Karpas-422 (cell line): Measurements from ENCODE around the gene PCDH9. TPM values are rescaled to one million over a fixed set of nuclear protein-coding genes. Genes with fewer than 3 reads are reported as not detected.

Experiments used
- DNase-seq: peaks from one replicate; pipeline ENCODE4 v3.0.0-alpha.2; 2015
- H2AFZ ChIP-seq: fragments of 200-600 bp; sonication (generic); 2 replicates; pipeline ENCODE4 v1.6.1; 2014; ENCODE audit warnings: antibody characterized with exemption, low read length, mixed read lengths
- H3K27ac ChIP-seq: fragments of 200-600 bp; sonication (generic); 2 replicates; pipeline ENCODE4 v1.5.1; 2014; ENCODE audit warnings: mild to moderate bottlenecking, low read length, moderate library complexity
- H3K27me3 ChIP-seq: fragments of 200-600 bp; sonication (generic); 2 replicates; pipeline ENCODE4 v1.6.1; 2014; ENCODE audit warnings: low read length, mixed read lengths
- H3K36me3 ChIP-seq: fragments of 200-600 bp; sonication (generic); 2 replicates; pipeline ENCODE4 v1.6.1; 2014; ENCODE audit warnings: low read length, mixed read lengths; ENCODE audit not compliant: insufficient read depth
- H3K4me1 ChIP-seq: fragments of 200-600 bp; sonication (generic); 2 replicates; pipeline ENCODE4 v1.6.1; 2014; ENCODE audit warnings: mild to moderate bottlenecking, low read length, mixed read lengths
- H3K4me2 ChIP-seq: fragments of 200-600 bp; sonication (generic); 2 replicates; pipeline ENCODE4 v1.6.1; 2014; ENCODE audit warnings: low read length, low read depth, mild to moderate bottlenecking; ENCODE audit not compliant: poor library complexity, severe bottlenecking
- H3K4me3 ChIP-seq: fragments of 200-600 bp; sonication (generic); 2 replicates; pipeline ENCODE4 v1.5.1; 2014; ENCODE audit warnings: mild to moderate bottlenecking, antibody characterized with exemption, low read length, mixed read lengths
- H3K79me2 ChIP-seq: fragments of 200-600 bp; sonication (generic); 2 replicates; pipeline ENCODE4 v1.6.1; 2014; ENCODE audit warnings: mild to moderate bottlenecking, low read length, mixed read lengths
- H3K9ac ChIP-seq: fragments of 200-600 bp; sonication (generic); 2 replicates; pipeline ENCODE4 v1.6.0; 2014; ENCODE audit warnings: low read length
- H3K9me2 ChIP-seq: fragments of 200-600 bp; sonication (generic), shearing (Covaris generic); replicated peaks from 2 replicates; pipeline ENCODE4 v1.6.0; 2014; ENCODE audit warnings: mild to moderate bottlenecking, low read length, moderate library complexity; ENCODE audit not compliant: insufficient read depth
- H3K9me3 ChIP-seq: fragments of 300-700, 200-600 bp; sonication (generic); 2 replicates; pipeline ENCODE4 v1.6.1; 2014; ENCODE audit warnings: low read length, mixed read lengths
- H4K20me1 ChIP-seq: fragments of 200-600 bp; sonication (generic); 2 replicates; pipeline ENCODE4 v1.6.1; 2014; ENCODE audit warnings: mild to moderate bottlenecking, antibody characterized with exemption, low read length, low read depth; ENCODE audit not compliant: insufficient read depth
- total RNA-seq: library from RNA; depleted of rRNA; stranded (reverse); fragments of >200 nt; shearing (Covaris generic); gene quantifications from 2 replicates; pipeline ENCODE4 v1.2.3, GENCODE V29; 2014; ENCODE audit warnings: low replicate concordance

Gene PCDH9
- total RNA-seq, 1 experiment from 2014 or later: 5.8 TPM

- H4K20me1 ChIP-seq: no peaks in the 10 kb centered on the region
- no peak overlapping the region for H3K9ac ChIP-seq
- no peaks in the 10 kb centered on the region for H3K9me2 ChIP-seq
- no peaks in the 10 kb centered on the region for H3K36me3 ChIP-seq
- DNase-seq: no peak
- H3K27me3 ChIP-seq: no peaks in the 10 kb centered on the region
- no peak overlapping the region for H2AFZ ChIP-seq
- no peaks in the 10 kb centered on the region for H3K79me2 ChIP-seq
- H3K9me3 ChIP-seq: no peaks in the 10 kb centered on the region
- no peak overlapping the region for H3K27ac ChIP-seq
- no peak overlapping the region for H3K4me3 ChIP-seq
- H3K4me1 ChIP-seq: no peaks in the 10 kb centered on the region
- no peak overlapping the region for H3K4me2 ChIP-seq
Observed at GRCh38 chr13:67238861-67239260, 8.7 kb upstream of the PCDH9 start.

GRCh38 chr13:67238277-67238859, 8.2 kb upstream of the PCDH9 start:
- Histone ChIP-seq H3K36me3 (no peaks in the 10 kb centered on the region), H3K9ac (no peak overlapping the region), H2AFZ (no peak overlapping the region), H4K20me1 (no peaks in the 10 kb centered on the region), H3K9me3 (no peaks in the 10 kb centered on the region), H3K4me3 (no peak overlapping the region), H3K79me2 (no peaks in the 10 kb centered on the region), H3K9me2 (no peaks in the 10 kb centered on the region), H3K27ac (no peak overlapping the region), H3K27me3 (no peaks in the 10 kb centered on the region), H3K4me1 (no peaks in the 10 kb centered on the region), H3K4me2 (no peak overlapping the region)
- peak; percentile 79 for DNase-seq

- H3K4me2 ChIP-seq: no peak overlapping the region
- H3K27ac ChIP-seq: no peak overlapping the region
- peaks cover 11% of the 10 kb centered on the region for H3K4me1 ChIP-seq
- no peak for DNase-seq
- no peaks in the 10 kb centered on the region for H3K27me3 ChIP-seq
- H3K9me3 ChIP-seq: no peaks in the 10 kb centered on the region
- no peaks in the 10 kb centered on the region for H3K9me2 ChIP-seq
- no peak overlapping the region for H2AFZ ChIP-seq
- H3K79me2 ChIP-seq: no peaks in the 10 kb centered on the region
- no peak overlapping the region for H3K9ac ChIP-seq
- no peaks in the 10 kb centered on the region for H3K36me3 ChIP-seq
- H3K4me3 ChIP-seq: no peak overlapping the region
- H4K20me1 ChIP-seq: no peaks in the 10 kb centered on the region
Observed at GRCh38 chr13:67235265-67235664, 5.1 kb upstream of the PCDH9 start.

- no peak overlapping the region for H3K4me2 ChIP-seq
- no peak overlapping the region for H2AFZ ChIP-seq
- peaks cover 17% of the 10 kb centered on the region; the same call in 1 of the 2 replicates for H3K79me2 ChIP-seq
- H3K9me2 ChIP-seq: no peaks in the 10 kb centered on the region
- H3K36me3 ChIP-seq: no peaks in the 10 kb centered on the region
- no peak overlapping the region for H3K9ac ChIP-seq
- peaks cover 14% of the 10 kb centered on the region for H3K4me1 ChIP-seq
- no peaks in the 10 kb centered on the region for H3K9me3 ChIP-seq
- H3K27ac ChIP-seq: no peak overlapping the region
- no peak overlapping the region for H3K4me3 ChIP-seq
- DNase-seq: no peak
- H3K27me3 ChIP-seq: no peaks in the 10 kb centered on the region
- H4K20me1 ChIP-seq: no peaks in the 10 kb centered on the region
Observed at GRCh38 chr13:67232384-67232783, 2.2 kb upstream of the PCDH9 start.

GRCh38 chr13:67231289-67232000, 1.3 kb upstream of the PCDH9 start:
- Histone ChIP-seq H3K4me1 (peaks cover 14% of the 10 kb centered on the region), H3K79me2 (peaks cover 17% of the 10 kb centered on the region; the same call in 1 of the 2 replicates), H3K9me3 (no peaks in the 10 kb centered on the region), H3K36me3 (no peaks in the 10 kb centered on the region), H4K20me1 (no peaks in the 10 kb centered on the region), H2AFZ (peak overlapping the region; percentile 86), H3K9me2 (no peaks in the 10 kb centered on the region), H3K27me3 (no peaks in the 10 kb centered on the region), H3K9ac (peak overlapping the region; percentile 93), H3K4me2 (peak overlapping the region; percentile 91), H3K4me3 (peak overlapping the region; percentile 89), H3K27ac (no peak overlapping the region)
- DNase-seq: peak; percentile 50

- H3K9ac ChIP-seq: peak overlapping the region; percentile 93
- no peaks in the 10 kb centered on the region for H4K20me1 ChIP-seq
- peak overlapping the region; percentile 29; the same call in 1 of the 2 replicates for H3K27ac ChIP-seq
- peak overlapping the region; percentile 89 for H3K4me3 ChIP-seq
- no peaks in the 10 kb centered on the region for H3K9me2 ChIP-seq
- no peaks in the 10 kb centered on the region for H3K27me3 ChIP-seq
- no peaks in the 10 kb centered on the region for H3K9me3 ChIP-seq
- H2AFZ ChIP-seq: peak overlapping the region; percentile 86
- peak; percentile 97 for DNase-seq
- peaks cover 17% of the 10 kb centered on the region; the same call in 1 of the 2 replicates for H3K79me2 ChIP-seq
- H3K36me3 ChIP-seq: no peaks in the 10 kb centered on the region
- peak overlapping the region; percentile 91 for H3K4me2 ChIP-seq
- peaks cover 14% of the 10 kb centered on the region for H3K4me1 ChIP-seq
Observed at GRCh38 chr13:67230404-67231288, 510 bp upstream of the PCDH9 start.

GRCh38 chr13:67228916-67229315, 1.2 kb downstream of the PCDH9 start:
- no peaks in the 10 kb centered on the region for H3K9me3 ChIP-seq
- H3K36me3 ChIP-seq: no peaks in the 10 kb centered on the region
- no peaks in the 10 kb centered on the region for H3K9me2 ChIP-seq
- H3K9ac ChIP-seq: peak overlapping the region; percentile 66; the same call in 1 of the 2 replicates
- DNase-seq: no peak
- H3K4me3 ChIP-seq: peak overlapping the region; percentile 89
- peaks cover 28% of the 10 kb centered on the region for H3K4me1 ChIP-seq
- H3K79me2 ChIP-seq: peaks cover 17% of the 10 kb centered on the region; the same call in 1 of the 2 replicates
- peak overlapping the region; percentile 91 for H3K4me2 ChIP-seq
- H4K20me1 ChIP-seq: no peaks in the 10 kb centered on the region
- H2AFZ ChIP-seq: no peak overlapping the region
- H3K27ac ChIP-seq: no peak overlapping the region
- no peaks in the 10 kb centered on the region for H3K27me3 ChIP-seq

GRCh38 chr13:67228031-67228430, 2.1 kb downstream of the PCDH9 start:
- no peak for DNase-seq
- peaks cover 17% of the 10 kb centered on the region; the same call in 1 of the 2 replicates for H3K79me2 ChIP-seq
- no peak overlapping the region for H2AFZ ChIP-seq
- no peaks in the 10 kb centered on the region for H4K20me1 ChIP-seq
- H3K4me2 ChIP-seq: peak overlapping the region; percentile 91
- H3K9ac ChIP-seq: no peak overlapping the region
- no peak overlapping the region for H3K27ac ChIP-seq
- H3K9me2 ChIP-seq: no peaks in the 10 kb centered on the region
- H3K27me3 ChIP-seq: no peaks in the 10 kb centered on the region
- H3K9me3 ChIP-seq: no peaks in the 10 kb centered on the region
- no peaks in the 10 kb centered on the region for H3K36me3 ChIP-seq
- H3K4me3 ChIP-seq: no peak overlapping the region; the same call in 1 of the 2 replicates
- H3K4me1 ChIP-seq: peaks cover 33% of the 10 kb centered on the region
